Central memory CD8-positive, alpha-beta T cell (primary cell): ENCODE measurements around the gene DMKN.
A peak's percentile ranks its signal among the peaks of the same experiment; 100 is the strongest.
"Not testable (repeated sequence)": the region's sequence is repeated elsewhere in the genome, so short reads cannot be mapped to it uniquely, and the experiment has no call there.

Experiments used
- ATAC-seq: fragments of 150-1000 bp; cut with Tn5 transposase; replicated peaks from 2 replicates; pipeline ENCODE4 v1.10.0; 2022; ENCODE audit warnings: mild to moderate bottlenecking, moderate FRiP score, moderate number of reproducible peaks; ENCODE audit not compliant: poor library complexity, severe bottlenecking; ENCODE audit errors: extremely low read depth
- DNase-seq, 2 donors: peaks; one replicate each; pipeline ENCODE4 v3.0.0; 2021; ENCODE audit warnings: low spot score in 2 of 2
- H3K27ac Mint-ChIP-seq: one replicate; pipeline ENCODE4 v1.8.0; 2022; ENCODE audit warnings: low read depth, mild to moderate bottlenecking, moderate library complexity, mixed read lengths
- H3K27me3 Mint-ChIP-seq: one replicate; pipeline ENCODE4 v1.8.0; 2022; ENCODE audit warnings: mixed read lengths
- H3K36me3 Mint-ChIP-seq: one replicate; pipeline ENCODE4 v1.8.0; 2022; ENCODE audit warnings: mild to moderate bottlenecking, moderate library complexity, mixed read lengths; ENCODE audit not compliant: insufficient read depth
- H3K4me1 Mint-ChIP-seq: one replicate; pipeline ENCODE4 v1.8.0; 2022; ENCODE audit warnings: mixed read lengths
- H3K4me3 Mint-ChIP-seq: one replicate; pipeline ENCODE4 v1.8.0; 2022; ENCODE audit warnings: mild to moderate bottlenecking, moderate library complexity, mixed read lengths
- H3K9me3 Mint-ChIP-seq: one replicate; pipeline ENCODE4 v1.8.0; 2022; ENCODE audit warnings: mixed read lengths

Gene DMKN

GRCh38 chr19:35478794-35479677 is 34.4 kb downstream of the DMKN start:
- H3K4me1 Mint-ChIP-seq: no peaks in the 10 kb centered on the region
- DNase-seq: no peak

GRCh38 chr19:35476149-35476548 is 37.3 kb downstream of the DMKN start:
- H3K4me3 Mint-ChIP-seq: no peak overlapping the region
- DNase-seq (no peak), ATAC-seq (no peak)
- no peak overlapping the region for H3K27ac Mint-ChIP-seq
- no peaks in the 10 kb centered on the region for H3K36me3 Mint-ChIP-seq
- H3K9me3 Mint-ChIP-seq: no peaks in the 10 kb centered on the region
- no peaks in the 10 kb centered on the region for H3K4me1 Mint-ChIP-seq
- peaks cover 14% of the 10 kb centered on the region for H3K27me3 Mint-ChIP-seq

More at GRCh38 chr19:35478794-35479677, 34.4 kb downstream of the DMKN start:
- H3K27ac Mint-ChIP-seq: no peak overlapping the region
- no peak overlapping the region for H3K4me3 Mint-ChIP-seq
- H3K36me3 Mint-ChIP-seq: no peaks in the 10 kb centered on the region
- no peaks in the 10 kb centered on the region for H3K9me3 Mint-ChIP-seq
- H3K27me3 Mint-ChIP-seq: peaks cover 14% of the 10 kb centered on the region
- ATAC-seq: no peak

- H3K27ac Mint-ChIP-seq, H3K4me1 Mint-ChIP-seq, H3K36me3 Mint-ChIP-seq, H3K9me3 Mint-ChIP-seq, H3K4me3 Mint-ChIP-seq, ATAC-seq, DNase-seq: not testable (repeated sequence)
- peaks cover 14% of the 10 kb centered on the region for H3K27me3 Mint-ChIP-seq
These were observed 38.9 kb downstream of the DMKN start for GRCh38 chr19:35474594-35474993.

DNA sequence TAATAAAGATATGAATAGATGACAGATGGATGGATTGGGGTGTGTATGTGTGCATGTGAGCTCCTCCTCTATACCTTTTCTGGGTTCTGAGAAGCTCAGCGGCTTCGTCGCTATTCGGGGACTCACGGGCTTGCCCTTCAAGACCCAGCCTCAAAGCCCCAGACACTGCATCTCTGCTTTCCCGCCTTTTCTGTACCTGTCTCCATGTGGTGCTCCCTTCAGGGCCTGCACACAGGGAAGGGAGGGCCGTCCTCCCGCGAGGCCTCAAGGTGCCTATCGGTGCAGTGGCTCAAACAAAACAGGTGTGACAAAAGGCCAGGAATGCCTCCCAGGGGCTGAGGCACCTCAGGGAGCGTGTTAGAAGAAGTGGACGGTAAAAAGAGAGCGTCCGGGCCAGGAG is 39.3 kb downstream of the DMKN start:
- no peak overlapping the region for H3K4me3 Mint-ChIP-seq

DNA sequence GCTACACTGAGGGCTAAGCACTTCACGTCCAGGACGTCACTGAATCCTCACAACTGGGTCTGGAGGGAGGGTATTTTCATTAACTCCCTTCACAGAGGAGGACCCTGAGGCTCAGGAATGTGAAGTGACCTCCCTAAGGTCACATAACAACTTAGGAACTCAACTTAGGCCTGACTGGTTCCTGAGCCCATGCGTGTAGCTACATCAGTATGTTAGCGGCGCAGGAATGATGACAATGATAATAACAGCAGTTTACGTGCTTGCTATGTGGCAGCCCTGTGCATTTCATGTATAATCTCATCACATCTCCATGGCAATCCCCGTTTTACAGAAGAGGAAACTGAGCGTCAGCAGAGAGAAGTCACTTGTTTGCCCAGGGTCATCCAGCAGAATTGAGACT is 41.5 kb downstream of the DMKN start:
- Mint-ChIP-seq H3K36me3 (peaks cover 2% of the 10 kb centered on the region), H3K4me1 (no peaks in the 10 kb centered on the region), H3K9me3 (no peaks in the 10 kb centered on the region), H3K27me3 (peaks cover 14% of the 10 kb centered on the region), H3K27ac (no peak overlapping the region), H3K4me3 (no peak overlapping the region)
- DNase-seq (no peak), ATAC-seq (no peak)

More for the DNA sequence above, 39.3 kb downstream of the DMKN start:
- no peaks in the 10 kb centered on the region for H3K4me1 Mint-ChIP-seq
- no peak for DNase-seq
- H3K27me3 Mint-ChIP-seq: peaks cover 14% of the 10 kb centered on the region
- no peak for ATAC-seq
- H3K36me3 Mint-ChIP-seq: peaks cover 2% of the 10 kb centered on the region
- H3K9me3 Mint-ChIP-seq: no peaks in the 10 kb centered on the region
- no peak overlapping the region for H3K27ac Mint-ChIP-seq

DNA sequence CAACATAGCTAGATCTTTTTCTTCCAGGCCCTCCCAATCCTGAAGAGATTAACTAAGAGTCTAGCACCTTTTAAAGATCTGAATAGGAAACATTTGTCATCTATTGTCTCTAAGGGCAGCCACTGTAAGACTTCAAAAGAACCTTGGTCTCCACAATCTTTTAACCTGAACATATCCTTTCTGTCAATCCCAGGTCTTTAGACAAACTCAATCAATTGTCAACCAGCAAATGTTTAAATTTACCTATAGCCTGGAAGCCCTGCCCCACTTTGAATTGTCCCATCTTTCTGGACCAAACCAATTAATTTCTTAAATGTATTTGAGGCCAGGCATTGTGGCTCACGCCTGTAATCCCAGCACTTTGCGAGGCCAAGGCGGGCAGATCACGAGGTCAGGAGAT is 42.4 kb downstream of the DMKN start:
- not testable (repeated sequence) for H3K4me3 Mint-ChIP-seq, DNase-seq, H3K9me3 Mint-ChIP-seq, H3K36me3 Mint-ChIP-seq, H3K27me3 Mint-ChIP-seq, ATAC-seq, H3K4me1 Mint-ChIP-seq, H3K27ac Mint-ChIP-seq

- H3K4me3 Mint-ChIP-seq: no peak overlapping the region
- no peak overlapping the region for H3K27ac Mint-ChIP-seq
- H3K27me3 Mint-ChIP-seq: no peaks in the 10 kb centered on the region
- peaks cover 2% of the 10 kb centered on the region for H3K36me3 Mint-ChIP-seq
- ATAC-seq: no peak
- no peak for DNase-seq
- H3K4me1 Mint-ChIP-seq: no peaks in the 10 kb centered on the region
- H3K9me3 Mint-ChIP-seq: no peaks in the 10 kb centered on the region
These were observed 43.3 kb downstream of the DMKN start for GRCh38 chr19:35470128-35470527.

GRCh38 chr19:35468637-35469036 is 44.8 kb downstream of the DMKN start:
- Mint-ChIP-seq H3K36me3 (peaks cover 2% of the 10 kb centered on the region), H3K27ac (no peak overlapping the region), H3K27me3 (no peaks in the 10 kb centered on the region), H3K4me1 (peaks cover 8% of the 10 kb centered on the region), H3K9me3 (no peaks in the 10 kb centered on the region), H3K4me3 (no peak overlapping the region)
- ATAC-seq (peak; percentile 98), DNase-seq (peak; percentile 51 to 62)

GRCh38 chr19:35466259-35466658 is 47.2 kb downstream of the DMKN start:
- Mint-ChIP-seq H3K27ac (no peak overlapping the region), H3K9me3 (no peaks in the 10 kb centered on the region), H3K36me3 (peaks cover 5% of the 10 kb centered on the region), H3K4me1 (peaks cover 23% of the 10 kb centered on the region), H3K27me3 (no peaks in the 10 kb centered on the region), H3K4me3 (no peak overlapping the region)
- ATAC-seq (no peak), DNase-seq (no peak)

GRCh38 chr19:35462956-35463355 is 50.5 kb downstream of the DMKN start:
- Mint-ChIP-seq H3K4me1 (peaks cover 29% of the 10 kb centered on the region), H3K27ac (peak overlapping the region; percentile 94), H3K4me3 (peak overlapping the region; percentile 73)
- not testable (repeated sequence) for DNase-seq, H3K9me3 Mint-ChIP-seq, H3K36me3 Mint-ChIP-seq, H3K27me3 Mint-ChIP-seq
- peak; percentile 69 for ATAC-seq

GRCh38 chr19:35462476-35462953 is 50.9 kb downstream of the DMKN start:
- Mint-ChIP-seq H3K27me3 (no peaks in the 10 kb centered on the region), H3K4me3 (peak overlapping the region; percentile 73), H3K27ac (peak overlapping the region; percentile 94), H3K36me3 (peaks cover 5% of the 10 kb centered on the region), H3K9me3 (no peaks in the 10 kb centered on the region), H3K4me1 (peaks cover 29% of the 10 kb centered on the region)
- DNase-seq (peak in 1 of 2 donors; percentile 73), ATAC-seq (peak; percentile 97)

DNA sequence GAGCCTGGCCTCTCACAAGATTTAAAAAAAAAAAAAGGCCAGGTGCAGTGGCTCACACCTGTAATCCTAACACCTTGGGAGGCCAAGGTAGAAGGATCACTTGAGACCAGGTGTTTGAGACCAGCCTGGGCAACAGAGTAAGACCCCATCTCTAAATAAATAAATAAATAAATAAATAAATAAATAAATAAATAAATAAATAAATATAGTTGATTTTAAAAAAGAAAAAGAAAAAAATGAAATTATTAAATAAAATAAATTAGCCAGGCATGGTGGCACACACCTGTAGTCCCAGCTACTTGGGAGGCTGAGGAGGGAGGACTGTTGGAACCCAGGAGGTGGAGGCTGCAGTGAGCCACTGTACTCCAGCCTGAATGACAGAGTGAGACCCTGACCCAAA is 51.7 kb downstream of the DMKN start:
- not testable (repeated sequence) for H3K4me3 Mint-ChIP-seq, DNase-seq, H3K36me3 Mint-ChIP-seq, H3K27me3 Mint-ChIP-seq, ATAC-seq, H3K9me3 Mint-ChIP-seq
- H3K4me1 Mint-ChIP-seq: peaks cover 29% of the 10 kb centered on the region
- peak overlapping the region; percentile 94 for H3K27ac Mint-ChIP-seq

GRCh38 chr19:35461060-35461459 is 52.4 kb downstream of the DMKN start:
- peaks cover 29% of the 10 kb centered on the region for H3K4me1 Mint-ChIP-seq

More at GRCh38 chr19:35461060-35461459, 52.4 kb downstream of the DMKN start:
- ATAC-seq (no peak), DNase-seq (no peak)
- H3K4me3 Mint-ChIP-seq: no peak overlapping the region
- peak overlapping the region; percentile 32 for H3K27ac Mint-ChIP-seq
- peaks cover 5% of the 10 kb centered on the region for H3K36me3 Mint-ChIP-seq
- H3K9me3 Mint-ChIP-seq: no peaks in the 10 kb centered on the region
- no peaks in the 10 kb centered on the region for H3K27me3 Mint-ChIP-seq
